SK-N-MC (cell line): Measurements from ENCODE around the gene THPO.

Experiments used
- DNase-seq: peaks from one replicate; pipeline ENCODE4 v3.0.0-alpha.2; 2011; ENCODE audit warnings: low read depth, low spot score
- H3K27ac ChIP-seq: fragments of 200-600 bp; sonication (generic); 2 replicates; pipeline ENCODE4 v1.5.1; 2016; ENCODE audit warnings: mixed run types
- H3K36me3 ChIP-seq: fragments of 200-600 bp; sonication (generic); 2 replicates; pipeline ENCODE4 v1.6.1; 2017; ENCODE audit warnings: antibody characterized with exemption, low read length, mixed read lengths; ENCODE audit not compliant: insufficient read depth
- H3K4me3 ChIP-seq: fragments of 200-600 bp; sonication (generic); 2 replicates; pipeline ENCODE4 v1.5.1; 2016
- H3K9ac ChIP-seq: fragments of 200-600 bp; sonication (generic); 2 replicates; pipeline ENCODE4 v1.8.0; 2017; ENCODE audit warnings: mixed run types, mixed read lengths; ENCODE audit not compliant: insufficient read length
- H3K9me3 ChIP-seq: fragments of 200-600 bp; sonication (generic); 2 replicates; pipeline ENCODE4 v1.6.1; 2017; ENCODE audit warnings: low read depth, mild to moderate bottlenecking, antibody characterized with exemption, low read length, moderate library complexity, mixed read lengths
- EZH2 ChIP-seq: fragments of 200-600 bp; sonication (generic); IDR thresholded peaks from one replicate; pipeline ENCODE4 v1.6.1; 2017; ENCODE audit warnings: antibody characterized with exemption
- FOXP2 ChIP-seq: optimal IDR thresholded peaks from 2 replicates; pipeline ENCODE3; 2011; ENCODE audit warnings: mild to moderate bottlenecking, moderate library complexity; ENCODE audit not compliant: insufficient read depth; ENCODE audit errors: extremely low read length, control extremely low read depth
- POLR2AphosphoS5 ChIP-seq: IDR thresholded peaks from 2 replicates; pipeline ENCODE4 v1.6.1; 2012; ENCODE audit warnings: mild to moderate bottlenecking, low read depth, low read length, borderline replicate concordance

Gene THPO

GRCh38 chr3:184361932-184362667, 15.9 kb downstream of the THPO start:
- peak; percentile 61 for TF ChIP-seq POLR2AphosphoS5
- no peak for TF ChIP-seq EZH2
- H3K4me3 ChIP-seq = peak overlapping the region; percentile 94
- peak overlapping the region; percentile 90 for H3K9ac ChIP-seq
- H3K9me3 ChIP-seq = no peaks in the 10 kb centered on the region
- no peak for DNase-seq
- peaks cover 23% of the 10 kb centered on the region for H3K36me3 ChIP-seq
- peak overlapping the region; percentile 25; the same call in 1 of the 2 replicates for H3K27ac ChIP-seq

GRCh38 chr3:184361532-184361931, 16.5 kb downstream of the THPO start, which contains the start of the genes CLCN2 and POLR2H:
Gene CLCN2 (minus strand): TSS chr3:184361605. CDS start chr3:184361479, 126 bp downstream.
Gene POLR2H (plus strand): TSS chr3:184361710. CDS start chr3:184363493, 1,783 bp downstream.
- Histone ChIP-seq H3K9me3 (no peaks in the 10 kb centered on the region), H3K27ac (peak within 1 kb of the TSS; percentile 25; the same call in 1 of the 2 replicates), H3K4me3 (peak within 1 kb of the TSS; percentile 94), H3K36me3 (peaks cover 17% of the 10 kb centered on the region), H3K9ac (peak within 1 kb of the TSS; percentile 90)
- no peak for DNase-seq
- TF ChIP-seq POLR2AphosphoS5 (no peak; the same call in 1 of the 2 replicates), FOXP2 (no peak), EZH2 (no peak)

DNA sequence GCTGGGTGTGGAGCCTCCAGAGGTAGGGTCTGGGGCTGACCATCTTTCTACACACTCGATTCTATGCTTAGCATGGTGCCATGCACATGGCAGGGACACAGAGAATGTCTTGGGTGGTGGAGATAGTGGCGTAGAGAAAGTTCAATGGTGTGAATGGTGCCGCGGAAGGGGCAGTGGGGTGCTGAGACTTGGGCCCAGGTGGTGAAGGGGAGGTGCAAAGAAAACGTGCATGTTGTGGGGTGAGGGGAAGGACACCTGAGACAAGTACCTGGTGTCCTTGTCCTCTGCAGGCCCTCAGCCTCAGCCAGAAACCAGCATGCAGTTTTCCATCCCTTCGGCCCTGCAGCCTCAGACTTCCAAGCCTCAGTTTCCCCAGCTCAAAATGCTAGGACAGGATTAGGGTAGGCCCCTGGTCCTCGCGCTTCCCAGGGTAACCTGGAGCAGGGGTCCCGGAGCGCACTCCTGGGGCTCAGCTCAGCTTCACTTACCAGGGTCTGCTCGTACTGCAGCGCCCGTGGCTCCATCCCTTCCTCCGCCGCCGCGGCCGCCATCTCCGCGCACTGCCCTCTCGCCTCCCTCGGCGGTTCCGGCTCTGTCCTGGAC, 17.0 kb downstream of the THPO start:
- TF ChIP-seq POLR2AphosphoS5 = peak; percentile 31; the same call in 1 of the 2 replicates
- no peak for TF ChIP-seq FOXP2
- TF ChIP-seq EZH2 = no peak
- Histone ChIP-seq H3K4me3 (peak overlapping the region; percentile 94), H3K9ac (peak overlapping the region; percentile 90), H3K27ac (no peak overlapping the region), H3K36me3 (peaks cover 14% of the 10 kb centered on the region), H3K9me3 (no peaks in the 10 kb centered on the region)
- no peak for DNase-seq

DNA sequence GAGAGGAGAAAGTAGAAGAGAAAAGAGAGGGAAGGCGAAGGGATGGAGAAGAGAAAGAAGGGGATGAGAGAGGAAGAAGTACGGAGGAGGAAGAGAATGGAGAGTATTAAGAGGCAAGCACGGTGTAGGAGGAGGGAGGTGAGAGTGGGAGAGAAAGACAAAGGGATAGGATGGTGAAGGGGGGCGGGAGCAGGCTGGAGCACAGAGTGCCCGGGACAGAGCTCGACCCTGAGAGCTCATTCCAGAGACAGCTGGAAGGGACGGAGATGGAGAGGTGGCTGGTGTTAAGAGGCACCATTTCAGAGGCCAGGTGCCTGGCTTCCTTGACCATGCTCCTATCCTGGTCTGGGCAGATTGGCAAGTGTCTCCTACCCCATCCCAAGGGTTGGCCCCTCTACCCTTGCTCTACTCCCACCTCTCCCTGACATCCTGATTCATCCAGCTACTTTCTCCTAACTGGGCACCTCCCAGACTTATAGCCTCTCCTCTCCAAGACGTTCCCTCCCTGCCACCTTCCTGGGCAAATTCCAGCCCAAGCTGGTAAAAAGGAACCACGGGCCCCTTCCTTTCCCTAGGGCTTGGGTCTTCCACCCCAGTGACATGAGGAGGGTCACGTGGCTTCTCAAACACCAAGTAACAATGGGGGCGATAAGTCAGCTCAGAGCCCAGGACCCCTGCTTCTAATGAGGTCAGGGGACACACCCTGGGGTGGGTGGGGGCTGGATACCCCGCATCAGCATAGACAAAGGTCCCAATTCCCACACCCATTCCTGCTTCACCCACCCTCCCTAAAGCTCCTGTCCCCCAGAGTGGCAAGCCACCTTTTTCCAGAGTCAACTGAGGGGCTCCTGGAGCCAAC, 17.7 kb downstream of the THPO start:
- peak overlapping the region; percentile 90 for H3K9ac ChIP-seq
- H3K4me3 ChIP-seq = peak overlapping the region; percentile 94
- no peak overlapping the region for H3K27ac ChIP-seq

DNA sequence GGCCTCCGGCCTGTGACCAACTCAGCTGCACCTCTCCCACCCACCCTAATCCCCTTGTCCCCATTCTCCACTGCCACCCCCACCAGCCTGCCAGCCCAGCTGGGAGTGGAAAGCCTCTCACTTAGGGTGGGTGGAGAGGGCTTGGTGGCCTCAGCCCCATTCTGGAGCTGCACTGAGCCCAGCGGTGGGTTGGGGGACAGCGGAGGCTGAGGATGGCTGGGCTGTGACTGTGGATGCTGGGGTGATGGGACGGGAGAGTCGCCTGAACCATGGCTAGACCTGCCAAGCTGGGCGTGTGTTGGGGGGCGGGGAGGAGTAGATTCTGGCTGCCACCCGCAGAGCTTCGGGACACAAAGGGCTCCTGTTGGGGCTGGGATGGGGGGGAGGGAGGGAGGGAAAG, 18.4 kb downstream of the THPO start:
- Histone ChIP-seq H3K9me3 (no peaks in the 10 kb centered on the region), H3K27ac (no peak overlapping the region), H3K36me3 (peaks cover 3% of the 10 kb centered on the region; the same call in 1 of the 2 replicates), H3K4me3 (no peak overlapping the region), H3K9ac (no peak overlapping the region)
- DNase-seq = no peak
- no peak for TF ChIP-seq FOXP2
- no peak for TF ChIP-seq EZH2
- TF ChIP-seq POLR2AphosphoS5 = no peak

More for the DNA sequence above, 17.7 kb downstream of the THPO start:
- TF ChIP-seq EZH2 (no peak), POLR2AphosphoS5 (no peak), FOXP2 (no peak)
- no peak for DNase-seq
- Histone ChIP-seq H3K9me3 (no peaks in the 10 kb centered on the region), H3K36me3 (peaks cover 10% of the 10 kb centered on the region)

GRCh38 chr3:184358921-184359350, 19.1 kb downstream of the THPO start:
- H3K36me3 ChIP-seq = no peaks in the 10 kb centered on the region; the same call in 1 of the 2 replicates
- H3K9me3 ChIP-seq = no peaks in the 10 kb centered on the region
- DNase-seq = no peak
- no peak overlapping the region for H3K9ac ChIP-seq
- H3K4me3 ChIP-seq = no peak overlapping the region
- TF ChIP-seq FOXP2 = no peak
- no peak for TF ChIP-seq EZH2
- no peak for TF ChIP-seq POLR2AphosphoS5
- no peak overlapping the region for H3K27ac ChIP-seq

- no peaks in the 10 kb centered on the region; the same call in 1 of the 2 replicates for H3K36me3 ChIP-seq
Measured at GRCh38 chr3:184358124-184358767, 19.8 kb downstream of the THPO start.

More at GRCh38 chr3:184358124-184358767, 19.8 kb downstream of the THPO start:
- Histone ChIP-seq H3K9ac (no peak overlapping the region), H3K27ac (no peak overlapping the region), H3K4me3 (no peak overlapping the region), H3K9me3 (no peaks in the 10 kb centered on the region)
- DNase-seq = no peak
- TF ChIP-seq FOXP2 = no peak
